Measurements from ENCODE around the gene DYDC2. TPM values are rescaled to one million over a fixed set of nuclear protein-coding genes. Genes with fewer than 3 reads are reported as not detected.

DYDC2 gene
- total and polyA plus RNA-seq, 2 of the 4 experiments (the other 2 are of a cell fraction) = not detected

GRCh38 chr10:80313523-80313922, 43.1 kb upstream of the DYDC2 start:
- DNase-seq = no peak
- H3K36me3 ChIP-seq (ENCODE audit: control insufficient read depth, insufficient read depth, low read length) = no peaks in the 10 kb centered on the region
- no peak overlapping the region for H3K4me2 ChIP-seq (ENCODE audit: low read depth, low read length)
- H3K14ac ChIP-seq (replicated peaks; ENCODE audit: low read depth, low read length) = no peak overlapping the region
- H3K23ac ChIP-seq (ENCODE audit: low read depth, low read length) = no peak overlapping the region
- H3K56ac ChIP-seq (ENCODE audit: extremely low read depth, insufficient read depth, low read length) = no peak overlapping the region
- no peak overlapping the region for H2AK5ac ChIP-seq (ENCODE audit: low read depth, low read length)
- H2AFZ ChIP-seq (replicated peaks; ENCODE audit: low read length, poor library complexity) = no peak overlapping the region
- no TSS peak for BruUV-seq (replicated peaks)
- no CpG with 5 or more reads among the region's 5 CpGs for WGBS, 2 experiments (ENCODE audit: extremely low coverage in 2 of 2, insufficient read length in 1 of 2)
- no peaks in the 10 kb centered on the region for H3K27me3 ChIP-seq (ENCODE audit: control insufficient read depth, insufficient read depth, low read length)
- H3K27ac ChIP-seq (ENCODE audit: insufficient read depth, low read length) = no peak overlapping the region
- no peak overlapping the region for H3K4ac ChIP-seq (ENCODE audit: low read depth, low read length)
- no peak overlapping the region for H4K91ac ChIP-seq (ENCODE audit: insufficient read depth, low read depth, low read length)
- H2BK5ac ChIP-seq (ENCODE audit: low read depth, low read length, poor library complexity, severe bottlenecking) = no peak overlapping the region
- H3K4me1 ChIP-seq (ENCODE audit: control insufficient read depth, insufficient read depth, low read length) = no peaks in the 10 kb centered on the region
- no peak overlapping the region for H3K9ac ChIP-seq (ENCODE audit: low read depth, low read length)
- H3K79me1 ChIP-seq (ENCODE audit: low read depth in 1 of 2, low read length in 2 of 2) = no peaks in the 10 kb centered on the region
- no peaks in the 10 kb centered on the region for H3K9me1 ChIP-seq (ENCODE audit: insufficient read depth, low read length)
- H3K18ac ChIP-seq (ENCODE audit: low read depth, low read length) = no peak overlapping the region
- dilution Hi-C loops (cut with HindIII; ENCODE audit: low sequenced_read_pairs, unreplicated experiment) = no loop called here
- H4K5ac ChIP-seq (ENCODE audit: low read depth, low read length) = no peak overlapping the region
- H2BK20ac ChIP-seq (ENCODE audit: low read depth, low read length) = no peak overlapping the region
- H2BK15ac ChIP-seq (ENCODE audit: low read depth, low read length) = no peak overlapping the region
- in situ Hi-C loops (cut with MboI; ENCODE audit: low sequenced_read_pairs) = no loop called here
- CTCF ChIA-PET = no interaction called here
- no peaks in the 10 kb centered on the region for H3K9me3 ChIP-seq (ENCODE audit: control insufficient read depth, insufficient read depth, low read length)
- intact Hi-C loops (cut with micrococcal nuclease) = no loop called here
- H2BK120ac ChIP-seq (ENCODE audit: low read depth, low read length) = no peak overlapping the region
- no peak overlapping the region for H4K8ac ChIP-seq (ENCODE audit: low read depth in 2 of 2, low read length in 2 of 2)
- POLR2A ChIA-PET (ENCODE audit: unreplicated experiment) = no interaction called here
- H3K4me3 ChIP-seq (ENCODE audit: insufficient read depth, low read depth, low read length) = no peak overlapping the region
- no peak for ATAC-seq (ENCODE audit: low read depth)
- no peak overlapping the region for H2AK9ac ChIP-seq (replicated peaks; ENCODE audit: low read depth, low read length, poor library complexity)
- H4K20me1 ChIP-seq (ENCODE audit: insufficient read depth, low read length) = no peaks in the 10 kb centered on the region
- TF ChIP-seq RAD21 (IDR thresholded peaks at IDR 0.05; ENCODE audit: low read length) (no peak), SMC3 (IDR thresholded peaks at IDR 0.05; ENCODE audit: low read depth, low read length) (no peak), RFX5 (IDR thresholded peaks at IDR 0.05; ENCODE audit: low read depth, low read length) (no peak), MAFK (IDR thresholded peaks at IDR 0.05; ENCODE audit: low read depth, low read length) (no peak), ELK1 (IDR thresholded peaks at IDR 0.05; ENCODE audit: borderline replicate concordance, low read depth, low read length) (no peak), NFE2L2 (IDR thresholded peaks at IDR 0.05; ENCODE audit: low read depth, low read length) (no peak), CEBPB (IDR thresholded peaks at IDR 0.05; ENCODE audit: low read depth, low read length) (no peak), CHD1 (IDR thresholded peaks at IDR 0.05; ENCODE audit: low read depth, low read length) (no peak), CTCF (conservative IDR thresholded peaks at IDR 0.05; ENCODE audit: low read depth, low read length) (no peak), RCOR1 (IDR thresholded peaks at IDR 0.05; ENCODE audit: insufficient replicate concordance, low read length) (no peak), MAZ (IDR thresholded peaks at IDR 0.05; ENCODE audit: borderline replicate concordance, low read depth, low read length) (no peak), POLR2A (IDR thresholded peaks at IDR 0.05; ENCODE audit: low read depth, low read length) (no peak), BHLHE40 (IDR thresholded peaks at IDR 0.05; ENCODE audit: low read depth, low read length) (no peak)
- TF ChIP-seq, protein P1, sequence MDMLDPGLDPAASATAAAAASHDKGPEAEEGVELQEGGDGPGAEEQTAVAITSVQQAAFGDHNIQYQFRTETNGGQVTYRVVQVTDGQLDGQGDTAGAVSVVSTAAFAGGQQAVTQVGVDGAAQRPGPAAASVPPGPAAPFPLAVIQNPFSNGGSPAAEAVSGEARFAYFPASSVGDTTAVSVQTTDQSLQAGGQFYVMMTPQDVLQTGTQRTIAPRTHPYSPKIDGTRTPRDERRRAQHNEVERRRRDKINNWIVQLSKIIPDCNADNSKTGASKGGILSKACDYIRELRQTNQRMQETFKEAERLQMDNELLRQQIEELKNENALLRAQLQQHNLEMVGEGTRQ (IDR thresholded peaks at IDR 0.05; ENCODE audit: low read depth, low read length) = no peak
